Measurements from ENCODE around the gene EXOG.

DNA sequence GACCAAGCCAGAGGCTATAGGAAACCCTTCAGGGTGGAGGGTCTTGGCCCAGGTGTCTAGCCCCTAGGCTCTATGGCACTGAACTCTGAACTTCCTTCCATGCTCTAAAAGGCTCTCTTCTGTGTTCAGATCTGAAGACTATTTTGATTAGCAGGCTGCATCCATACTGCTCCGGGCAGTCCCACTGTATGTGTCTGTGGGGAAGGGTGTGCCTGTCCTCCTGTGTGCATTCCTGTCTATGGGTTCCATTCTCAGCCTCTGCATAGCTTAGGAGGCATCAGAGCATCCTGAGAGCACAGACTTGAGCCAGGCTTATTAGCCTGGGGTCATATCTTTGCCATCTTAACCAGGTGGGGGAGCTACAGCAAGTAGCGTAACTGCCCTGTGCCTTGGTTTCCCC lies 38.0 kb downstream of the EXOG start:
- TF ChIP-seq, protein P1, sequence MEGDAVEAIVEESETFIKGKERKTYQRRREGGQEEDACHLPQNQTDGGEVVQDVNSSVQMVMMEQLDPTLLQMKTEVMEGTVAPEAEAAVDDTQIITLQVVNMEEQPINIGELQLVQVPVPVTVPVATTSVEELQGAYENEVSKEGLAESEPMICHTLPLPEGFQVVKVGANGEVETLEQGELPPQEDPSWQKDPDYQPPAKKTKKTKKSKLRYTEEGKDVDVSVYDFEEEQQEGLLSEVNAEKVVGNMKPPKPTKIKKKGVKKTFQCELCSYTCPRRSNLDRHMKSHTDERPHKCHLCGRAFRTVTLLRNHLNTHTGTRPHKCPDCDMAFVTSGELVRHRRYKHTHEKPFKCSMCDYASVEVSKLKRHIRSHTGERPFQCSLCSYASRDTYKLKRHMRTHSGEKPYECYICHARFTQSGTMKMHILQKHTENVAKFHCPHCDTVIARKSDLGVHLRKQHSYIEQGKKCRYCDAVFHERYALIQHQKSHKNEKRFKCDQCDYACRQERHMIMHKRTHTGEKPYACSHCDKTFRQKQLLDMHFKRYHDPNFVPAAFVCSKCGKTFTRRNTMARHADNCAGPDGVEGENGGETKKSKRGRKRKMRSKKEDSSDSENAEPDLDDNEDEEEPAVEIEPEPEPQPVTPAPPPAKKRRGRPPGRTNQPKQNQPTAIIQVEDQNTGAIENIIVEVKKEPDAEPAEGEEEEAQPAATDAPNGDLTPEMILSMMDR (IDR thresholded peaks at IDR 0.05), result no peak
- TF ChIP-seq POLR2A (IDR thresholded peaks at IDR 0.05) (no peak), EP300 (IDR thresholded peaks at IDR 0.05; ENCODE audit: low read depth) (no peak)
